ENCODE data around the gene LRRC71. TPM values are rescaled to one million over a fixed set of nuclear protein-coding genes. Genes with fewer than 3 reads are reported as not detected.

The LRRC71 gene
- total and polyA plus RNA-seq, 5 donors from 2014 or later, result not detected

- Mint-ChIP-seq H3K36me3 (peaks cover 4% of the 10 kb centered on the region), H3K27me3 (peaks cover 80% of the 10 kb centered on the region), H3K4me1 (peaks cover 0 to 32% (median 15%) of the 10 kb centered on the region in 4 donors), H3K27ac (peak within 1 kb of the TSS in 1 of 3 donors; percentile 63), H3K9me3 (peaks cover 0 to 1% (median 0%) of the 10 kb centered on the region in 7 donors), H3K4me3 (peak within 1 kb of the TSS; percentile 39 to 77 (median 62))
- Histone ChIP-seq H3K9me3 (ENCODE audit: control insufficient read depth in 2 of 2, low read length in 2 of 2) (no peaks in the 10 kb centered on the region), H3K4me3 (ENCODE audit: low read depth, low read length) (peak within 1 kb of the TSS; percentile 19), H3K27me3 (ENCODE audit: control insufficient read depth, insufficient read depth, low read length) (peaks cover 6% of the 10 kb centered on the region), H3K4me1 (ENCODE audit: control insufficient read depth, insufficient read depth, low read length, poor library complexity, severe bottlenecking) (peaks cover 19% of the 10 kb centered on the region), H3K27ac (ENCODE audit: insufficient read depth, low read length, poor library complexity, severe bottlenecking) (no peak within 1 kb of the TSS), H3K36me3 (ENCODE audit: control insufficient read depth, insufficient read depth, low read length) (no peaks in the 10 kb centered on the region)
- ATAC-seq (ENCODE audit: low read depth in 2 of 2) (no peak), DNase-seq (no peak)
Observed at GRCh38 chr1:156893048-156893953, 27.1 kb upstream of the LRRC71 start, which contains the start of gene PEAR1. Gene PEAR1, plus strand, starts transcription at chr1:156893718. Its CDS starts 10,209 bp downstream, at chr1:156903927.

GRCh38 chr1:156894001-156894400 is 26.4 kb upstream of the LRRC71 start:
- Mint-ChIP-seq H3K27ac (peak overlapping the region in 1 of 3 donors; percentile 63), H3K4me1 (peaks cover 0 to 36% (median 17%) of the 10 kb centered on the region in 4 donors)

GRCh38 chr1:156894711-156895454 is 25.5 kb upstream of the LRRC71 start:
- H3K27me3 Mint-ChIP-seq, result peaks cover 72% of the 10 kb centered on the region
- H3K9me3 ChIP-seq (ENCODE audit: control insufficient read depth in 2 of 2, low read length in 2 of 2), result no peaks in the 10 kb centered on the region
- H3K4me1 Mint-ChIP-seq, result peaks cover 0 to 36% (median 17%) of the 10 kb centered on the region in 4 donors
- peaks cover 19% of the 10 kb centered on the region for H3K4me1 ChIP-seq (ENCODE audit: control insufficient read depth, insufficient read depth, low read length, poor library complexity, severe bottlenecking)
- no peaks in the 10 kb centered on the region for H3K36me3 ChIP-seq (ENCODE audit: control insufficient read depth, insufficient read depth, low read length)
- ATAC-seq (ENCODE audit: low read depth in 2 of 2) (no peak), DNase-seq (no peak)
- peaks cover 0 to 1% (median 0%) of the 10 kb centered on the region in 7 donors for H3K9me3 Mint-ChIP-seq
- H3K27ac Mint-ChIP-seq, result peak overlapping the region in 1 of 3 donors; percentile 51
- no peak overlapping the region for H3K27ac ChIP-seq (ENCODE audit: insufficient read depth, low read length, poor library complexity, severe bottlenecking)
- peaks cover 11% of the 10 kb centered on the region for H3K27me3 ChIP-seq (ENCODE audit: control insufficient read depth, insufficient read depth, low read length)
- H3K4me3 Mint-ChIP-seq, result peak overlapping the region in 2 of 4 donors; percentile 47 to 49
- H3K36me3 Mint-ChIP-seq, result no peaks in the 10 kb centered on the region
- H3K4me3 ChIP-seq (ENCODE audit: low read depth, low read length), result no peak overlapping the region

More at GRCh38 chr1:156894001-156894400, 26.4 kb upstream of the LRRC71 start:
- Mint-ChIP-seq H3K4me3 (peak overlapping the region in 3 of 4 donors; percentile 36 to 56 (median 39)), H3K9me3 (peaks cover 0 to 1% (median 0%) of the 10 kb centered on the region in 7 donors), H3K36me3 (no peaks in the 10 kb centered on the region), H3K27me3 (peaks cover 79% of the 10 kb centered on the region)
- Histone ChIP-seq H3K4me3 (ENCODE audit: low read depth, low read length) (no peak overlapping the region), H3K27ac (ENCODE audit: insufficient read depth, low read length, poor library complexity, severe bottlenecking) (no peak overlapping the region), H3K36me3 (ENCODE audit: control insufficient read depth, insufficient read depth, low read length) (no peaks in the 10 kb centered on the region), H3K9me3 (ENCODE audit: control insufficient read depth in 2 of 2, low read length in 2 of 2) (no peaks in the 10 kb centered on the region), H3K27me3 (ENCODE audit: control insufficient read depth, insufficient read depth, low read length) (peaks cover 11% of the 10 kb centered on the region), H3K4me1 (ENCODE audit: control insufficient read depth, insufficient read depth, low read length, poor library complexity, severe bottlenecking) (peaks cover 19% of the 10 kb centered on the region)
- ATAC-seq (ENCODE audit: low read depth in 2 of 2), result no peak
- DNase-seq, result no peak

GRCh38 chr1:156895455-156895812 is 25.0 kb upstream of the LRRC71 start:
- Mint-ChIP-seq H3K27ac (no peak overlapping the region), H3K9me3 (peaks cover 0 to 1% (median 0%) of the 10 kb centered on the region in 7 donors), H3K36me3 (no peaks in the 10 kb centered on the region), H3K4me1 (peaks cover 0 to 33% (median 13%) of the 10 kb centered on the region in 4 donors), H3K27me3 (peaks cover 67% of the 10 kb centered on the region), H3K4me3 (peak overlapping the region in 1 of 4 donors; percentile 69)
- H3K27me3 ChIP-seq (ENCODE audit: control insufficient read depth, insufficient read depth, low read length), result peaks cover 11% of the 10 kb centered on the region
- H3K4me1 ChIP-seq (ENCODE audit: control insufficient read depth, insufficient read depth, low read length, poor library complexity, severe bottlenecking), result peaks cover 19% of the 10 kb centered on the region
- H3K4me3 ChIP-seq (ENCODE audit: low read depth, low read length), result no peak overlapping the region
- no peaks in the 10 kb centered on the region for H3K9me3 ChIP-seq (ENCODE audit: control insufficient read depth in 2 of 2, low read length in 2 of 2)
- ATAC-seq (ENCODE audit: low read depth in 2 of 2), result no peak
- no peak for DNase-seq
- H3K36me3 ChIP-seq (ENCODE audit: control insufficient read depth, insufficient read depth, low read length), result no peaks in the 10 kb centered on the region
- no peak overlapping the region for H3K27ac ChIP-seq (ENCODE audit: insufficient read depth, low read length, poor library complexity, severe bottlenecking)

DNA sequence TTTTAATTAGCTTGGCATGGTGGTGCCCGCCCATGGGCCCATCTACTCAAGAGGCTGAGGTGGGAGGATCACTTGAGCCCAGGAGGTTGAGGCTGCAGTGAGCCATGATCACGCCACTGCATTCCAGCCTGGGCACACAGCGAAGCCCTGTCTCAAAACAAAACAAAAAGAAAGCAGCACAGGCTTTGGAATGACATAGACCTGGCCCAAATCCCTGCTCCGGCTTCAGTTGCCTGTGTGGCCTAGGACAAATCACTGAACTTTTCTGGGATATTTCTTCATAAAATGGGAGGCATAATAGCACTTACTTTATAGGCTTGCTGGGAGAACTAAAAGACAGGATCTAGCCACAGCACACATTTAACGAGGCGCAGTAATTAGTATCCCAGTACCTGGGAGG is 24.5 kb upstream of the LRRC71 start:
- Mint-ChIP-seq H3K4me1 (peaks cover 0 to 33% (median 13%) of the 10 kb centered on the region in 4 donors), H3K4me3 (no peak overlapping the region), H3K27me3 (peaks cover 62% of the 10 kb centered on the region), H3K9me3 (peaks cover 0 to 1% (median 0%) of the 10 kb centered on the region in 7 donors), H3K36me3 (no peaks in the 10 kb centered on the region), H3K27ac (no peak overlapping the region)
- Histone ChIP-seq H3K36me3 (ENCODE audit: control insufficient read depth, insufficient read depth, low read length) (no peaks in the 10 kb centered on the region), H3K27ac (ENCODE audit: insufficient read depth, low read length, poor library complexity, severe bottlenecking) (no peak overlapping the region), H3K9me3 (ENCODE audit: control insufficient read depth in 2 of 2, low read length in 2 of 2) (no peaks in the 10 kb centered on the region), H3K27me3 (ENCODE audit: control insufficient read depth, insufficient read depth, low read length) (peaks cover 11% of the 10 kb centered on the region), H3K4me3 (ENCODE audit: low read depth, low read length) (no peak overlapping the region), H3K4me1 (ENCODE audit: control insufficient read depth, insufficient read depth, low read length, poor library complexity, severe bottlenecking) (peaks cover 19% of the 10 kb centered on the region)
- ATAC-seq (ENCODE audit: low read depth in 2 of 2) (no peak), DNase-seq (no peak)

GRCh38 chr1:156896490-156897033 is 23.9 kb upstream of the LRRC71 start:
- Mint-ChIP-seq H3K9me3 (peaks cover 0 to 1% (median 0%) of the 10 kb centered on the region in 7 donors), H3K27ac (no peak overlapping the region), H3K4me3 (no peak overlapping the region), H3K36me3 (no peaks in the 10 kb centered on the region), H3K4me1 (peaks cover 0 to 33% (median 13%) of the 10 kb centered on the region in 4 donors), H3K27me3 (peaks cover 56% of the 10 kb centered on the region)
- no peak for ATAC-seq (ENCODE audit: low read depth in 2 of 2)
- peaks cover 19% of the 10 kb centered on the region for H3K4me1 ChIP-seq (ENCODE audit: control insufficient read depth, insufficient read depth, low read length, poor library complexity, severe bottlenecking)
- H3K4me3 ChIP-seq (ENCODE audit: low read depth, low read length), result no peak overlapping the region
- no peaks in the 10 kb centered on the region for H3K9me3 ChIP-seq (ENCODE audit: control insufficient read depth in 2 of 2, low read length in 2 of 2)
- no peak for DNase-seq
- no peak overlapping the region for H3K27ac ChIP-seq (ENCODE audit: insufficient read depth, low read length, poor library complexity, severe bottlenecking)
- H3K27me3 ChIP-seq (ENCODE audit: control insufficient read depth, insufficient read depth, low read length), result peaks cover 11% of the 10 kb centered on the region
- no peaks in the 10 kb centered on the region for H3K36me3 ChIP-seq (ENCODE audit: control insufficient read depth, insufficient read depth, low read length)

DNA sequence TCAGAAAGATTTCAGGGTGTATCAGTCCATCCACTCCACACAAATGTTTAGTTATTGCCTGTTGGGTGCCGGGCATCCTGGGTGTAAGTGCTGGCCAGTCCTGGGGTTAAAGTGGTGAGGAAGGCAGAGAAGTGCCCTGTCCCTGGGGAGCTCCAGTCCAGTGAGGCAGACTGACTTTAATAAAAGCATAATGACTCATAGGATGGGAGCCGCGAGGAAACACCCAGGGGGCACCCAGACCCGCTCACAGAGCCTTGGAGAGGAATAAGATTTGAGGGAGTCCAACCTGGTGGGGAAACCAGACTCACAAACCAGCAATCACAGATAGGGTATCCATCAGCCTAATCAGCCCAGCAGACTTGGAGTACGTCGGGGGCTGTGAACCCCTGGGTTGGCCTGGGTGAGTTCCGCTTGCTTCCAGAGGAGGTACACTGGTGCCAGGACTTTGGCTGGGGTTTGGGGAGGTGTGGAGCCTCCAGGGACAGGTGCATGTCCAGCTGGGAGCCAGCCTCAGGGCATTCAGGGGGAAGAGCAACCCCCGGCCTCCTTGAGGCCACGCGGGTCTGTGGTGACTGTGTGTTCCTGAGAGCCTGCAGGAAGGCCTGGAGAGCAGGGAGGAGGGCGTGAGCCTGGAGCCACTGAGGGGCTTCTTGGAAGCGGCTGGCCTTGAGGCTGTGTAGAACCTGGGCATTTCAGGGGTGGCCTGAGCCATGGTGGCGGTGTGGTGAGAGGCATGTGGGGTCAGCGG is 23.2 kb upstream of the LRRC71 start:
- Histone ChIP-seq H3K27ac (ENCODE audit: insufficient read depth, low read length, poor library complexity, severe bottlenecking) (no peak overlapping the region), H3K9me3 (ENCODE audit: control insufficient read depth in 2 of 2, low read length in 2 of 2) (no peaks in the 10 kb centered on the region), H3K4me3 (ENCODE audit: low read depth, low read length) (no peak overlapping the region), H3K27me3 (ENCODE audit: control insufficient read depth, insufficient read depth, low read length) (peaks cover 11% of the 10 kb centered on the region), H3K4me1 (ENCODE audit: control insufficient read depth, insufficient read depth, low read length, poor library complexity, severe bottlenecking) (peaks cover 16% of the 10 kb centered on the region), H3K36me3 (ENCODE audit: control insufficient read depth, insufficient read depth, low read length) (no peaks in the 10 kb centered on the region)
- Mint-ChIP-seq H3K4me1 (peaks cover 0 to 26% (median 9%) of the 10 kb centered on the region in 4 donors), H3K27ac (no peak overlapping the region), H3K36me3 (no peaks in the 10 kb centered on the region), H3K27me3 (peaks cover 49% of the 10 kb centered on the region), H3K9me3 (peaks cover 0 to 1% (median 0%) of the 10 kb centered on the region in 7 donors), H3K4me3 (no peak overlapping the region)
- no peak for DNase-seq
- ATAC-seq (ENCODE audit: low read depth in 2 of 2), result no peak

All from CD4-positive, CD25-positive, alpha-beta regulatory T cell (primary cell).